ENCODE results near the gene XRCC6. TPM values are rescaled to one million over a fixed set of nuclear protein-coding genes. Genes with fewer than 3 reads are reported as not detected.
A peak's percentile ranks its signal among the peaks of the same experiment; 100 is the strongest.

The XRCC6 gene
- total and polyA plus RNA-seq, 9 of the 15 experiments (the other 6 are each of a cell fraction or from before 2014, with no cell fraction given): 151 to 440 (median 318) TPM

GRCh38 chr22:41603873-41604332, 17.2 kb upstream of the XRCC6 start (continued):
- no peak for TF ChIP-seq ZNF407 (IDR thresholded peaks at IDR 0.05; ENCODE audit: low read depth)
- no peak for TF ChIP-seq HNRNPL (IDR thresholded peaks at IDR 0.05; ENCODE audit: low read depth, low read length)
- TF ChIP-seq ZNF12 (CRISPR knock-in tag; IDR thresholded peaks at IDR 0.05): no peak
- TF ChIP-seq POU5F1 (IDR thresholded peaks at IDR 0.05; ENCODE audit: borderline replicate concordance, low read depth, low read length, partially characterized antibody): no peak
- TF ChIP-seq GTF3C2 (IDR thresholded peaks at IDR 0.05; ENCODE audit: borderline replicate concordance, extremely low read depth, insufficient read length): no peak
- TF ChIP-seq HDAC2 (IDR thresholded peaks at IDR 0.05): peak; percentile 76
- no peak for TF ChIP-seq RBM14 (IDR thresholded peaks at IDR 0.05; ENCODE audit: borderline replicate concordance, insufficient read depth, low read depth, low read length)
- no peak for TF ChIP-seq FIP1L1 (IDR thresholded peaks at IDR 0.05; ENCODE audit: low read depth, low read length, poor library complexity, severe bottlenecking)
- TF ChIP-seq ZNF133 (CRISPR knock-in tag; IDR thresholded peaks at IDR 0.05): no peak
- TF ChIP-seq PBX2 (CRISPR knock-in tag; IDR thresholded peaks at IDR 0.05; ENCODE audit: low read depth): no peak
- peak; percentile 64 for TF ChIP-seq PBX2 (tag; conservative IDR thresholded peaks at IDR 0.05; ENCODE audit: low read depth)

Data from K562 (cell line).